Chondrocyte (in vitro differentiated cells): ENCODE data around the gene BEND2. TPM values are rescaled to one million over a fixed set of nuclear protein-coding genes. Genes with fewer than 3 reads are reported as not detected.

ENCODE experiments used
- DNase-seq: peaks from one replicate; pipeline ENCODE4 v3.0.0; 2021; ENCODE audit warnings: mixed read lengths, low spot score
- H3K27ac Mint-ChIP-seq: one replicate; pipeline ENCODE4 v1.8.0; 2021; ENCODE audit warnings: mild to moderate bottlenecking, moderate library complexity, mixed read lengths; ENCODE audit not compliant: unreplicated experiment
- H3K27me3 Mint-ChIP-seq: 2 replicates; pipeline ENCODE4 v1.8.0; 2021; ENCODE audit warnings: low read depth, mixed read lengths
- H3K36me3 Mint-ChIP-seq: 2 replicates; pipeline ENCODE4 v1.8.0; 2021; ENCODE audit warnings: low read depth, mixed read lengths
- H3K4me1 Mint-ChIP-seq: 2 replicates; pipeline ENCODE4 v1.8.0; 2021; ENCODE audit warnings: low read depth, mild to moderate bottlenecking, mixed read lengths
- H3K4me3 Mint-ChIP-seq: one replicate; pipeline ENCODE4 v1.8.0; 2021; ENCODE audit warnings: mild to moderate bottlenecking, moderate library complexity, mixed read lengths; ENCODE audit not compliant: unreplicated experiment
- H3K9me3 Mint-ChIP-seq: 2 replicates; pipeline ENCODE4 v1.8.0; 2021; ENCODE audit warnings: low read depth, mixed read lengths
- total RNA-seq: library from RNA; stranded (reverse); gene quantifications from 3 replicates; pipeline ENCODE4 v1.2.1, GENCODE V29; 2021
- TF ChIP-seq, protein P1 (sequence below): fragments of 200-600 bp; sonication (generic); IDR thresholded peaks from 2 replicates; pipeline ENCODE4 v1.5.0; 2021; ENCODE audit warnings: antibody characterized with exemption, mild to moderate bottlenecking, moderate library complexity

BEND2 gene
- total RNA-seq, 1 donor from 2014 or later: not detected

DNA sequence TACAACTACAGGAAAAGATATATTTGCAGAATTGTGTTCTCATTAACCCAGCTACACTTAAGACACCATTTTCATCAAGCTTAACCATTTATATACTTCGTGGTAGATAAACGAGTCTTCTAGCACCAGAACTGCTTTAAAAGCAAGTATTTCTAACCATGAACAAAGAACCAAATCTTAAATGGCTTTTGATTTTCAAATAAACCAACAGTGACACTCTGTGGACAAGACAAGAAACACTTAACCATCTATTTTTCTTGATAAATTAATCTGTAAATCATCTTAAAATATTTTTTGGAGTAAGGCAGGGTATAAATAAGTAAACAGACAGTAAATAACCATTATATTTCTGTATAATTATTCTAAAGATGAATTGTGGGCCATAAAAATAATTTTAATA, 10.2 kb downstream of the BEND2 start:
- DNase-seq: no peak
- H3K27me3 Mint-ChIP-seq: no peaks in the 10 kb centered on the region
- no peak overlapping the region for H3K4me3 Mint-ChIP-seq
- no peak overlapping the region for H3K27ac Mint-ChIP-seq
- no peaks in the 10 kb centered on the region for H3K9me3 Mint-ChIP-seq
- no peaks in the 10 kb centered on the region for H3K4me1 Mint-ChIP-seq
- H3K36me3 Mint-ChIP-seq: no peaks in the 10 kb centered on the region
- TF ChIP-seq, protein P1, sequence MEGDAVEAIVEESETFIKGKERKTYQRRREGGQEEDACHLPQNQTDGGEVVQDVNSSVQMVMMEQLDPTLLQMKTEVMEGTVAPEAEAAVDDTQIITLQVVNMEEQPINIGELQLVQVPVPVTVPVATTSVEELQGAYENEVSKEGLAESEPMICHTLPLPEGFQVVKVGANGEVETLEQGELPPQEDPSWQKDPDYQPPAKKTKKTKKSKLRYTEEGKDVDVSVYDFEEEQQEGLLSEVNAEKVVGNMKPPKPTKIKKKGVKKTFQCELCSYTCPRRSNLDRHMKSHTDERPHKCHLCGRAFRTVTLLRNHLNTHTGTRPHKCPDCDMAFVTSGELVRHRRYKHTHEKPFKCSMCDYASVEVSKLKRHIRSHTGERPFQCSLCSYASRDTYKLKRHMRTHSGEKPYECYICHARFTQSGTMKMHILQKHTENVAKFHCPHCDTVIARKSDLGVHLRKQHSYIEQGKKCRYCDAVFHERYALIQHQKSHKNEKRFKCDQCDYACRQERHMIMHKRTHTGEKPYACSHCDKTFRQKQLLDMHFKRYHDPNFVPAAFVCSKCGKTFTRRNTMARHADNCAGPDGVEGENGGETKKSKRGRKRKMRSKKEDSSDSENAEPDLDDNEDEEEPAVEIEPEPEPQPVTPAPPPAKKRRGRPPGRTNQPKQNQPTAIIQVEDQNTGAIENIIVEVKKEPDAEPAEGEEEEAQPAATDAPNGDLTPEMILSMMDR: peak; percentile 77

DNA sequence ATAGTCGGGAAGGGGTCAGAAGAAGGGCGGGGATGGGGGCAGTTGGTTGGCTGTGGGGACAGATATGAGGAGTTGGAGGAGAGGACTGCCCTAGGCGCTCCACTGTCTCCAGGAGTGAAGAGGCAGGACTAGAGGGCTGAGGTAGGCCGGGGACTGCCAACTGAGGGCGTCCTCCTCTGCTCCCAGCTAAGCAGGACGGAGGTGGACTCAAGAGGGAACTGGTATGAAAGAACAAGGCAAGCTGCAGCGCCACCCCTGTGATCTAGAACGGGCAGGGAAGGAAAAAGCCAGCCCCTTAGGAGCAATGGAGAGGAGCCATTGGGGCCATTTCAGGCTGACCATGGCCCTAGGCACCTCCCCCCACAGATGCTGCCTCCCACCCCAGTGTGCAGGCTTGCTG, 14.0 kb downstream of the BEND2 start:
- Mint-ChIP-seq H3K9me3 (no peaks in the 10 kb centered on the region), H3K4me1 (no peaks in the 10 kb centered on the region), H3K27me3 (peaks cover 5% of the 10 kb centered on the region), H3K4me3 (no peak overlapping the region), H3K36me3 (no peaks in the 10 kb centered on the region), H3K27ac (no peak overlapping the region)
- TF ChIP-seq, protein P1: no peak
- no peak for DNase-seq

DNA sequence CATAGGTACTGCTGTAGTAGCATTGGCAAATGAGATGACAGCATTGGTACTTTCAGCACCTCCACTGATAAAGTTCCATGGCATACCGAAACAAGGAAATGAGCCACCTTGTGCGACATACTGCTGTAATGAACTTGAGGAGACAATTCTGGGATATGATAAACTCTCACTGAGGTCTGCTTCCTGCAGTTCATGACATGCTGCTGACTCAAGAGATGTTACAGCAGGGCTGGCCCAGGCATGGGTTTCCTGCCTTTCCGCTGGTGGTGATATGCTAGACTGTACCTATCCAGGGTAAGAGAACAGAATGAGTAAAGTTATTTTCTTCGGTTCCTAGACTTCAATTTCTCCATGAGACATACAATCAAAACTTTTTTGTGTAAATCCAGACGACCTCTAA, 17.1 kb downstream of the BEND2 start:
- H3K4me1 Mint-ChIP-seq: no peaks in the 10 kb centered on the region
- peaks cover 6% of the 10 kb centered on the region for H3K9me3 Mint-ChIP-seq

DNA sequence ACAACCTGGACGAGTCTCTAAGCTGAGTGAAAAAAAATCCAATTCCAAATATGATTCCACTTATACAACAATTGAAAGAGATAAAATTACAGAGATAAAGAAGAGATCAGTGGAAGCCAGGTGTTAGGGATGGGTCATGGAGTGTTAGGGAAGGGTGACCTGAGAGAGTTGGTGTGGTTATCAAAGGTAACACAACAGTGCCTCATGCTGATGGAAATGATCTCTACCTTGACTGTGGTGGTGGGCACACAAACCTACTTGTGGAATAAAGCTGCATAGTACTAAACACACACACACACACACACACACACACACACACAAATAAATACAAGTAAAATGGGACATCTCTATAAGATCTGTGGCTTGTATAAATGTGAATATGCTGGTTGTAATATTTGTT, 26.0 kb downstream of the BEND2 start:
- H3K27ac Mint-ChIP-seq: no peak overlapping the region
- H3K27me3 Mint-ChIP-seq: peaks cover 1% of the 10 kb centered on the region
- H3K4me3 Mint-ChIP-seq: no peak overlapping the region
- no peaks in the 10 kb centered on the region for H3K36me3 Mint-ChIP-seq
- DNase-seq: no peak
- peaks cover 10% of the 10 kb centered on the region for H3K9me3 Mint-ChIP-seq
- H3K4me1 Mint-ChIP-seq: no peaks in the 10 kb centered on the region
- TF ChIP-seq, protein P1: no peak

More for the DNA sequence above, 17.1 kb downstream of the BEND2 start:
- Mint-ChIP-seq H3K4me3 (no peak overlapping the region), H3K27ac (no peak overlapping the region), H3K36me3 (no peaks in the 10 kb centered on the region), H3K27me3 (peaks cover 5% of the 10 kb centered on the region)
- TF ChIP-seq, protein P1: no peak
- no peak for DNase-seq

DNA sequence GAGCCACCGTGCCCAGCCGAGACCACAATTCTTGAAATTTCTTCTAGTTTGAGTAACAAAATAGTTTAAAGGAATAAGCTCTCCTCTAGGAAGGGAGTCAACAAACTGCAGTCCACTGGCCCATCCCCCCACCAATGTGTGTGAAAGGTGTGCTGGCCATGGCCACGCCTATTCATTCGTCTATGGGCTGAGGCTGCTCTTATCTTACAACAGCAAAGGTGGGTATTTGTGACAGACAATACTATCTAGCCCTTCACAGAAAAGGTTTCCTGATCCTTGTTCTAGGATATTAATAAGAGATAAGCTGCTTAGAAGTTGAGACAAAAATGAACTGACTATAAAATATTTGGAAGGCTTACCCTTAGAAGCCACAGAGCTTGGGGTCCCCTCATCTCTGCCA, 41.2 kb downstream of the BEND2 start:
- Mint-ChIP-seq H3K9me3 (peaks cover 28% of the 10 kb centered on the region), H3K27ac (no peak overlapping the region), H3K4me1 (no peaks in the 10 kb centered on the region)

More for the DNA sequence above, 41.2 kb downstream of the BEND2 start:
- Mint-ChIP-seq H3K27me3 (peaks cover 2% of the 10 kb centered on the region), H3K4me3 (no peak overlapping the region), H3K36me3 (no peaks in the 10 kb centered on the region)
- DNase-seq: no peak
- TF ChIP-seq, protein P1: no peak
